Progenitor cell of endocrine pancreas (in vitro differentiated cells): ENCODE results near the gene MRAP2. TPM values are rescaled to one million over a fixed set of nuclear protein-coding genes. Genes with fewer than 3 reads are reported as not detected.

Source experiments
- DNase-seq: peaks from one replicate; pipeline ENCODE4 v3.0.0; 2021; ENCODE audit warnings: low spot score; ENCODE audit not compliant: unreplicated experiment
- H3K27ac Mint-ChIP-seq: 2 replicates; pipeline ENCODE4 v1.8.0; 2021; ENCODE audit warnings: mild to moderate bottlenecking, moderate library complexity, mixed read lengths
- H3K27me3 Mint-ChIP-seq: 2 replicates; pipeline ENCODE4 v1.8.0; 2021; ENCODE audit warnings: mixed read lengths
- H3K36me3 Mint-ChIP-seq: 2 replicates; pipeline ENCODE4 v1.8.0; 2022; ENCODE audit warnings: mixed read lengths; ENCODE audit not compliant: insufficient read depth
- H3K4me1 Mint-ChIP-seq: 2 replicates; pipeline ENCODE4 v1.8.0; 2021; ENCODE audit warnings: low read depth, mixed read lengths
- H3K4me3 Mint-ChIP-seq: 2 replicates; pipeline ENCODE4 v1.8.0; 2021; ENCODE audit warnings: low read depth, mild to moderate bottlenecking, moderate library complexity, mixed read lengths
- H3K9me3 Mint-ChIP-seq: 2 replicates; pipeline ENCODE4 v1.8.0; 2021; ENCODE audit warnings: low read depth, mixed read lengths
- total RNA-seq: library from RNA; stranded (reverse); gene quantifications from 2 replicates; pipeline ENCODE4 v1.2.1, GENCODE V29; 2021
- TF ChIP-seq, protein P1 (sequence below): fragments of 200-600 bp; sonication (generic); IDR thresholded peaks from one replicate; pipeline ENCODE4 v1.5.0; 2021; ENCODE audit warnings: antibody characterized with exemption, mild to moderate bottlenecking; ENCODE audit not compliant: unreplicated experiment

MRAP2 gene
- total RNA-seq, 1 donor from 2014 or later = 1.1 TPM

DNA sequence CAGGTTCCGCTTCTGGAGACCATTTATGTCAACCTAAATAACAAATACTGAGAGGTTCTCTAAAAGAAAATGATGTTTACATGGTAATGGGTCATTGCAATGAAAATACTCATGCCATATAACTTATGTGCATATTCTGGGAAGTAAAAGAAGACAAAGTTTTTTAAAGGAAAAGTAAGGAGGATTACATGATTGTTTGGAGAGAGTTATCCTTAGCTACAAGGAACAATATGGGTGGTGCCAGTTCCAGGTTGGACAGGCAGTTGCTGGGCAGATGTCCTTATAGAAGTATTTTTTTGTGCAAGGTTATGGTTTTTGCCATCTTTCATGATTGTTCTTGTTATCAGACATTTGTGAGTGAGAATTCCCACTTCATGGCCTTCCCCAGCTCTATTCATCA, 52.5 kb downstream of the MRAP2 start:
- Mint-ChIP-seq H3K4me3 (no peak overlapping the region), H3K4me1 (peaks cover 42% of the 10 kb centered on the region), H3K27ac (peak overlapping the region; percentile 71), H3K27me3 (no peaks in the 10 kb centered on the region), H3K36me3 (no peaks in the 10 kb centered on the region), H3K9me3 (peaks cover 3% of the 10 kb centered on the region)
- TF ChIP-seq, protein P1, sequence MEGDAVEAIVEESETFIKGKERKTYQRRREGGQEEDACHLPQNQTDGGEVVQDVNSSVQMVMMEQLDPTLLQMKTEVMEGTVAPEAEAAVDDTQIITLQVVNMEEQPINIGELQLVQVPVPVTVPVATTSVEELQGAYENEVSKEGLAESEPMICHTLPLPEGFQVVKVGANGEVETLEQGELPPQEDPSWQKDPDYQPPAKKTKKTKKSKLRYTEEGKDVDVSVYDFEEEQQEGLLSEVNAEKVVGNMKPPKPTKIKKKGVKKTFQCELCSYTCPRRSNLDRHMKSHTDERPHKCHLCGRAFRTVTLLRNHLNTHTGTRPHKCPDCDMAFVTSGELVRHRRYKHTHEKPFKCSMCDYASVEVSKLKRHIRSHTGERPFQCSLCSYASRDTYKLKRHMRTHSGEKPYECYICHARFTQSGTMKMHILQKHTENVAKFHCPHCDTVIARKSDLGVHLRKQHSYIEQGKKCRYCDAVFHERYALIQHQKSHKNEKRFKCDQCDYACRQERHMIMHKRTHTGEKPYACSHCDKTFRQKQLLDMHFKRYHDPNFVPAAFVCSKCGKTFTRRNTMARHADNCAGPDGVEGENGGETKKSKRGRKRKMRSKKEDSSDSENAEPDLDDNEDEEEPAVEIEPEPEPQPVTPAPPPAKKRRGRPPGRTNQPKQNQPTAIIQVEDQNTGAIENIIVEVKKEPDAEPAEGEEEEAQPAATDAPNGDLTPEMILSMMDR = no peak
- no peak for DNase-seq

DNA sequence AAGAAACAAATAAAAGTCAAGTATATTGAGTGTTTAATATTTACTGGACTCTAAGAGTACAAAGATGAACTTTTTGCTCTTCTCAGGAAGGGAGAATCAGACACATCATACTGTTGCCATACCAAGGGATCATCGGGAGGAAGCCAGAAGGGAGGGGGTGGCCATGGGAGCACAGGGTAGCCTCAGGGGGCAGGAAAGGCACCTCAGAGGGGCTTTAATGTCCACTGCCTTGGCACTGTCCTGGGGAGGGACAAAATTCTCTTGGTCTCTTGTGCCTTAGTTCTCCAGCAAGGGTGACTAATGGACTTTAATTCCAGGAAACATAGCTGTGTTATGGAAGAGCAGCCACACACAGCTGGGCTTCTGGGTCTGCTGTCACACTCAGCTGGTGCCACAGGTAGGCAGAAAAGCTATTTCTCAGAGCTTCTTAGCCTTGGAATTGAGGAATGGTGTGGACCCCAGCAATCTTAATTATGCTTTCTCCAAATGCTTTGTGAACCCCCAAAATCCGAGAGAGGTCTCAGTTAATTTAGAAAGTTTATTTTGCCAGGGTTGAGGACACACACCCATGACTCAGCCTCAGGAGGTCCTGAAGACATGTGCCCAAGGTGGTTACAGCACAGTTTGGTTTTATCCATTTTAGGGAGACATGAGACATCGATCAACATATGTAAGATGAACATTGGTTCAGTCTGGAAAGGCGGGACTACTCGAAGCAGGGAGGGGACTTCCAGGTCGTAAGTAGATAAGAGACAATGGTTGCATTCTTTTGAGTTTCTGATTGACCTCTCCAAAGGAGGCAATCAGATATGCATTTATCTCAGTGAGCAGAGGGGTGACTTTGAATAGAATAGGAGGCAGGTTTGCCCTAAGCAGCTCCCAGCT, 53.2 kb downstream of the MRAP2 start:
- Mint-ChIP-seq H3K4me1 (peaks cover 42% of the 10 kb centered on the region), H3K27me3 (no peaks in the 10 kb centered on the region), H3K36me3 (no peaks in the 10 kb centered on the region), H3K27ac (peak overlapping the region; percentile 71), H3K9me3 (peaks cover 1% of the 10 kb centered on the region), H3K4me3 (no peak overlapping the region)
- TF ChIP-seq, protein P1 = no peak
- no peak for DNase-seq

DNA sequence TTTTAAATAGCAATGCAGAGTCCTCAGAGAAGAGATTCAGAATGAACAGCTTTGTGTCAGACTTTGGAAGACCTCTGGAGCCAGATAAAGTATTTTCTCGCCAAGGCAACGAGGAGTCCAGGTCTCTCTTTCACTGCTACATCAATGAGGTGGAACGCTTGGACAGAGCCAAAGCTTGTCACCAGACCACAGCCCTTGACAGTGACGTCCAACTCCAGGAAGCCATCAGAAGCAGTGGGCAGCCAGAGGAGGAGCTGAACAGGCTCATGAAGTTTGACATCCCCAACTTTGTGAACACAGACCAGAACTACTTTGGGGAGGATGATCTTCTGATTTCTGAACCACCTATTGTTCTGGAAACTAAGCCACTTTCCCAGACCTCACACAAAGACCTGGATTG, 55.5 kb downstream of the MRAP2 start:
- Mint-ChIP-seq H3K27ac (no peak overlapping the region), H3K27me3 (no peaks in the 10 kb centered on the region), H3K9me3 (no peaks in the 10 kb centered on the region), H3K36me3 (no peaks in the 10 kb centered on the region), H3K4me1 (peaks cover 30% of the 10 kb centered on the region), H3K4me3 (no peak overlapping the region)
- TF ChIP-seq, protein P1 = no peak
- no peak for DNase-seq

DNA sequence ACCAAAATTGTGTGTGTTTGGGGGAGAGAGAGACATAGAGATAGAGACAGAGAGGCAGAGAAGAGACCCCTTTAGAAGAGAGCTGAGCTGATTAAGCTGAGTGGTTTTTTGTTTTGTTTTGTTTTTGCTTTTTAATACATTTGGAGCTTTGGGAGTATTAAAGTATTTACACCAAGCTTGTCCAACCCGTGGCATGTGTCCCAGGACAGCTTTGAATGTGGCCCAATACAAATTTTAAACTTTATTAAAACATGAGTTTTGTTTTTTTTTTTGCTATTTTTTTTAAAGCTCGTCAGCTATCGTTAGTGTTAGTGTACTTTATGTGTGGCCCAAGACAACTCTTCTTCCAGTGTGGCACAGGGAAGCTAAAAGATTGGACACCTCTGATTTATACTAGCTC, 56.0 kb downstream of the MRAP2 start:
- TF ChIP-seq, protein P1 = no peak
- Mint-ChIP-seq H3K9me3 (no peaks in the 10 kb centered on the region), H3K4me1 (peaks cover 27% of the 10 kb centered on the region), H3K4me3 (no peak overlapping the region), H3K27ac (no peak overlapping the region), H3K36me3 (no peaks in the 10 kb centered on the region), H3K27me3 (no peaks in the 10 kb centered on the region)
- DNase-seq = no peak

DNA sequence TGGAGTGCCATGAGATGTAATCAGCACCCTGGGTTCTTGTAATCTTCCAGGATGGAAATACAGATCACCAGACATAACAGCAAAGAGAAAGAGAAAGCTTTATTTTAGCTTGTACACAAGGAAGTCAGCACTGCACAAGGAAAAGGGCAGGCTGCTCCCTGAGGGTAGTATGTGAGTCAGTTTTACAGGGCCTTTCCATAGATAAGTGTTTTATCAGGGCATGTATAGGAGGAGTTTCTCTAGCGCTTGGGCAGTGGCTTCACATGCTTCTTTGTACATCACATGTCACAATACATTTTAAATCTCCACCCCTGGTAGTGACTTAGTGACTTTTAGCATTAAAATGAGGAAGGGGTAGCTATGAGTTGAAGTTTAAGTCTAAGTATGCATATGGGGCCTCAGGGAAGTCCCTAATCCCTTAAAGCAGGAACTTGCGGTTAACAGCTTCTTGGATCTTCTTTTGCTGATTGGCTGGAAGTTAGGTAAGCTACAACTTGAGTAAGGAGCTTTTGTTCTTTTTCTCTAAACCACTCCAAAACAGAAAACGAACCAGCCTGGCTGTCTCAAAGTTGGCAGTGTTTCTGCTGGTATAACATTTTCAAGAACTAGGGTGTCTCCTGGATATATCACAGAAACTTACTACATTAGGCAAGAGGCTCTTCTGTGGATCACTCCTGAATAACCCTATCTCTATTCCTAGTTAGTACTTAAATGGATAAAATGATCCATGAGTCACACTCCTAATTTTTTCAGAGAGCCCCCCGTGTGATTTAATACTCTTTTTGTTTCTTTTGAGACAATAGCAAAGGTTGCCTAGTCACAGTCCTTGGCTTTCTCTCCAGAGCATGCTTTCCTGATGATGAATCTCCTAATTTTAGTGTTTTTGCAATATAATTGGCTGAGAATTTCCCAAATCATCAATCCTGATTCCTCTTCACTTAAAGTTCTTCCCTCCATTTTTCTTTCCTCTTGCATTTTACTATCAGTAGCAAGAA, 60.2 kb downstream of the MRAP2 start:
- Mint-ChIP-seq H3K36me3 (no peaks in the 10 kb centered on the region), H3K4me1 (peaks cover 8% of the 10 kb centered on the region), H3K27ac (no peak overlapping the region), H3K4me3 (no peak overlapping the region), H3K27me3 (no peaks in the 10 kb centered on the region), H3K9me3 (no peaks in the 10 kb centered on the region)
- DNase-seq = no peak
- TF ChIP-seq, protein P1 = no peak
